ENCODE results near the gene ZNF865.

- no peak for TF ChIP-seq EZH2 (IDR thresholded peaks at IDR 0.05; ENCODE audit: low read length, missing control alignments)
- TF ChIP-seq CTCF (conservative IDR thresholded peaks at IDR 0.05 in 1 of 2, IDR thresholded peaks at IDR 0.05 in 1 of 2; ENCODE audit: low read depth in 1 of 2, low read length in 2 of 2) = peak; percentile 31 to 40
Observed at GRCh38 chr19:55640043-55640576, 34.7 kb downstream of the ZNF865 start.

Data from fibroblast of lung (primary cell).